Neural cell (in vitro differentiated cells): ENCODE results near the gene MDM4.
A peak's percentile ranks its signal among the peaks of the same experiment; 100 is the strongest.

Experiments used
- EP300 ChIP-seq: fragments of 450-650 bp; conservative IDR thresholded peaks from 2 replicates; pipeline ENCODE4 v1.6.1; 2014; ENCODE audit warnings: antibody characterized with exemption, mild to moderate bottlenecking, moderate library complexity; ENCODE audit not compliant: poor library complexity, severe bottlenecking
- POLR2AphosphoS5 ChIP-seq: IDR thresholded peaks from 2 replicates; pipeline ENCODE4 v1.6.1; 2012
- TF ChIP-seq, protein P1 (sequence below): fragments of 450-650 bp; IDR thresholded peaks from 2 replicates; pipeline ENCODE4 v1.5.1; 2014; ENCODE audit warnings: antibody characterized with exemption, mild to moderate bottlenecking, moderate library complexity; ENCODE audit not compliant: poor library complexity, severe bottlenecking

GRCh38 chr1:204592246-204592948 is 76.2 kb downstream of the MDM4 start:
- TF ChIP-seq, protein P1, sequence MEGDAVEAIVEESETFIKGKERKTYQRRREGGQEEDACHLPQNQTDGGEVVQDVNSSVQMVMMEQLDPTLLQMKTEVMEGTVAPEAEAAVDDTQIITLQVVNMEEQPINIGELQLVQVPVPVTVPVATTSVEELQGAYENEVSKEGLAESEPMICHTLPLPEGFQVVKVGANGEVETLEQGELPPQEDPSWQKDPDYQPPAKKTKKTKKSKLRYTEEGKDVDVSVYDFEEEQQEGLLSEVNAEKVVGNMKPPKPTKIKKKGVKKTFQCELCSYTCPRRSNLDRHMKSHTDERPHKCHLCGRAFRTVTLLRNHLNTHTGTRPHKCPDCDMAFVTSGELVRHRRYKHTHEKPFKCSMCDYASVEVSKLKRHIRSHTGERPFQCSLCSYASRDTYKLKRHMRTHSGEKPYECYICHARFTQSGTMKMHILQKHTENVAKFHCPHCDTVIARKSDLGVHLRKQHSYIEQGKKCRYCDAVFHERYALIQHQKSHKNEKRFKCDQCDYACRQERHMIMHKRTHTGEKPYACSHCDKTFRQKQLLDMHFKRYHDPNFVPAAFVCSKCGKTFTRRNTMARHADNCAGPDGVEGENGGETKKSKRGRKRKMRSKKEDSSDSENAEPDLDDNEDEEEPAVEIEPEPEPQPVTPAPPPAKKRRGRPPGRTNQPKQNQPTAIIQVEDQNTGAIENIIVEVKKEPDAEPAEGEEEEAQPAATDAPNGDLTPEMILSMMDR = no peak
- no peak for TF ChIP-seq POLR2AphosphoS5
- TF ChIP-seq EP300 = peak; percentile 32
